GM23338 (cell line): Measurements from ENCODE around the gene XPR1. TPM values are rescaled to one million over a fixed set of nuclear protein-coding genes. Genes with fewer than 3 reads are reported as not detected.

Experiments used
- ATAC-seq: fragments of 200-7000 bp; cut with Tn5 transposase; 3 replicates; pipeline ENCODE4 v1.9.1; 2020
- DNase-seq: peaks from one replicate; pipeline ENCODE4 v3.0.0-alpha.2; 2015; ENCODE audit warnings: low spot score
- H2AFZ ChIP-seq: fragments of 200-600 bp; sonication (generic); 2 replicates; pipeline ENCODE4 v1.8.0; 2016; ENCODE audit warnings: antibody characterized with exemption, mild to moderate bottlenecking, moderate library complexity
- H3F3A ChIP-seq: fragments of 200-600 bp; sonication (generic); replicated peaks from 2 replicates; pipeline ENCODE4 v1.8.0; 2017; ENCODE audit warnings: antibody characterized with exemption, mixed run types, low read depth
- H3K27ac ChIP-seq: fragments of 200-600 bp; sonication (generic); 2 replicates; pipeline ENCODE4 v1.6.1; 2016; ENCODE audit warnings: low read depth
- H3K27me3 ChIP-seq: fragments of 200-600 bp; sonication (generic); 2 replicates; pipeline ENCODE4 v1.8.0; 2016; ENCODE audit warnings: mild to moderate bottlenecking, mixed run types, moderate library complexity; ENCODE audit not compliant: insufficient read depth
- H3K36me3 ChIP-seq: fragments of 200-600 bp; sonication (generic); 2 replicates; pipeline ENCODE4 v1.8.0; 2016; ENCODE audit warnings: mild to moderate bottlenecking; ENCODE audit not compliant: insufficient read depth
- H3K4me1 ChIP-seq: fragments of 200-600 bp; sonication (generic); 2 replicates; pipeline ENCODE4 v1.8.0; 2016; ENCODE audit warnings: mild to moderate bottlenecking, moderate library complexity; ENCODE audit not compliant: insufficient read depth
- H3K4me2 ChIP-seq: fragments of 200-600 bp; sonication (generic); 2 replicates; pipeline ENCODE4 v1.7.1; 2017; ENCODE audit warnings: mixed run types
- H3K4me3 ChIP-seq: fragments of 200-600 bp; sonication (generic); 2 replicates; pipeline ENCODE4 v1.6.1; 2016; ENCODE audit warnings: mixed run types
- H3K79me2 ChIP-seq: fragments of 200-600 bp; sonication (generic); replicated peaks from 2 replicates; pipeline ENCODE4 v1.8.0; 2017; ENCODE audit warnings: mild to moderate bottlenecking; ENCODE audit not compliant: insufficient read depth
- H3K9me2 ChIP-seq: fragments of 200-600 bp; sonication (generic); 2 replicates; pipeline ENCODE4 v1.8.0; 2017; ENCODE audit not compliant: insufficient read depth
- H4K20me1 ChIP-seq: fragments of 200-600 bp; sonication (generic); replicated peaks from 2 replicates; pipeline ENCODE4 v1.8.0; 2017; ENCODE audit warnings: mild to moderate bottlenecking; ENCODE audit not compliant: insufficient read depth
- H3K27ac Mint-ChIP-seq: 2 replicates; pipeline ENCODE4 v1.8.0; 2020; ENCODE audit warnings: inconsistent platforms, mild to moderate bottlenecking, moderate library complexity, mixed read lengths
- H3K27me3 Mint-ChIP-seq: 3 replicates; pipeline ENCODE4 v1.8.0; 2022; ENCODE audit warnings: low read depth, mild to moderate bottlenecking, moderate library complexity, mixed read lengths, inconsistent platforms; ENCODE audit not compliant: insufficient read depth, poor library complexity
- H3K36me3 Mint-ChIP-seq: 3 replicates; pipeline ENCODE4 v1.8.0; 2021; ENCODE audit warnings: low read depth, mild to moderate bottlenecking, inconsistent platforms, moderate library complexity, mixed read lengths
- H3K4me1 Mint-ChIP-seq: 3 replicates; pipeline ENCODE4 v1.8.0; 2020; ENCODE audit warnings: mild to moderate bottlenecking, inconsistent platforms, mixed read lengths
- H3K4me3 Mint-ChIP-seq: 3 replicates; pipeline ENCODE4 v1.8.0; 2021; ENCODE audit warnings: moderate library complexity, mild to moderate bottlenecking, inconsistent platforms, mixed read lengths
- H3K9me3 Mint-ChIP-seq: 3 replicates; pipeline ENCODE4 v1.8.0; 2020; ENCODE audit warnings: moderate library complexity, mild to moderate bottlenecking, inconsistent platforms, mixed read lengths
- CREB1 ChIP-seq: fragments of 250-450 bp; sonication (Bioruptor Pico); IDR thresholded peaks from 2 replicates; pipeline ENCODE4 v1.5.0; 2020; ENCODE audit warnings: low read depth, mild to moderate bottlenecking, moderate library complexity
- EZH2 ChIP-seq: fragments of 200-600 bp; sonication (generic); IDR thresholded peaks from one replicate; pipeline ENCODE4 v1.8.0; 2017; ENCODE audit warnings: antibody characterized with exemption, mild to moderate bottlenecking, low read depth; ENCODE audit not compliant: unreplicated experiment
- JUNB ChIP-seq: IDR thresholded peaks from one replicate; pipeline ENCODE4 v1.6.1; 2016; ENCODE audit warnings: antibody characterized with exemption; ENCODE audit not compliant: unreplicated experiment
- ZNF114 ChIP-seq: fragments of 250-450 bp; sonication (Bioruptor Pico); IDR thresholded peaks from 2 replicates; pipeline ENCODE4 v1.5.0; 2020; ENCODE audit warnings: mild to moderate bottlenecking, moderate library complexity
- polyA plus RNA-seq: library from polyadenylated mRNA; unstranded; fragments of >200 nt; fragmentation: Nextera tagmentation; extraction: Ambion mirVana; gene quantifications from 2 replicates; pipeline ENCODE4 v1.2.1, GENCODE V29; 2016
- total RNA-seq: library from RNA; depleted of rRNA; stranded (reverse); fragments of >200 nt; shearing (Covaris generic); gene quantifications from 2 replicates; pipeline ENCODE4 v1.2.3, GENCODE V29; 2014
- TF ChIP-seq, protein P1 (sequence below): IDR thresholded peaks from 2 replicates; pipeline ENCODE4 v1.6.1; 2016; ENCODE audit warnings: antibody characterized with exemption
- TF ChIP-seq, protein P2 (sequence below): IDR thresholded peaks from one replicate; pipeline ENCODE4 v1.6.1; 2018; ENCODE audit warnings: antibody characterized with exemption; ENCODE audit not compliant: unreplicated experiment

XPR1 gene
- total and polyA plus RNA-seq, 2 experiments from 2014 or later = 9.3 to 38.1 TPM

DNA sequence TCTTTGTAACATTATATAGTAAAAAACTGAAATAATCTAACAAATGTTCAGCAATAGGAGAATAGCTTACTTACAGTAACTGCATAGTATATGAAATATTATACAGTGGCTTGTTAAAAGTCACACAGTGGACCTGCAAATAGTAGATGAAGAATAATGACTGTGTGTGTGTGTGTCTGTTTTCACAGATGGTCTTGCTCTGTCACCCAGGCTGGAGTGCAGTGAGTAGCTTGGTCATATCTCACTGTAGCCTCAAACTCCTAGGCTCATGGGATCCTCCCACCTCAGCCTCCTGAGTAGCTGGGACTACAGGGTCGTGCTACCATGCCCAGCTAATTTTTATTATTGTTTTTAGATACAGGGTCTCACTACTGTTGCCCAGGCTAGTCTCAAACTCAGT lies 213.5 kb downstream of the XPR1 start:
- no peaks in the 10 kb centered on the region for H4K20me1 ChIP-seq
- no peaks in the 10 kb centered on the region for H3K9me2 ChIP-seq
- no peak overlapping the region for H3K27ac ChIP-seq
- no peaks in the 10 kb centered on the region for H3K36me3 ChIP-seq
- H3K4me1 Mint-ChIP-seq = peaks cover 8% of the 10 kb centered on the region
- H3K4me3 Mint-ChIP-seq = no peak overlapping the region
- H3K79me2 ChIP-seq = no peaks in the 10 kb centered on the region
- H2AFZ ChIP-seq = no peak overlapping the region
- peaks cover 2% of the 10 kb centered on the region for H3K27me3 Mint-ChIP-seq
- DNase-seq (no peak), ATAC-seq (no peak)
- no peak overlapping the region for H3K4me3 ChIP-seq
- H3K36me3 Mint-ChIP-seq = no peaks in the 10 kb centered on the region
- H3K4me2 ChIP-seq = no peak overlapping the region
- no peaks in the 10 kb centered on the region for H3K9me3 Mint-ChIP-seq
- TF ChIP-seq, protein P1, sequence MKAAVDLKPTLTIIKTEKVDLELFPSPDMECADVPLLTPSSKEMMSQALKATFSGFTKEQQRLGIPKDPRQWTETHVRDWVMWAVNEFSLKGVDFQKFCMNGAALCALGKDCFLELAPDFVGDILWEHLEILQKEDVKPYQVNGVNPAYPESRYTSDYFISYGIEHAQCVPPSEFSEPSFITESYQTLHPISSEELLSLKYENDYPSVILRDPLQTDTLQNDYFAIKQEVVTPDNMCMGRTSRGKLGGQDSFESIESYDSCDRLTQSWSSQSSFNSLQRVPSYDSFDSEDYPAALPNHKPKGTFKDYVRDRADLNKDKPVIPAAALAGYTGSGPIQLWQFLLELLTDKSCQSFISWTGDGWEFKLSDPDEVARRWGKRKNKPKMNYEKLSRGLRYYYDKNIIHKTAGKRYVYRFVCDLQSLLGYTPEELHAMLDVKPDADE = no peak
- no peak for TF ChIP-seq EZH2
- no peaks in the 10 kb centered on the region for H3F3A ChIP-seq
- H3K27me3 ChIP-seq = no peaks in the 10 kb centered on the region
- no peaks in the 10 kb centered on the region for H3K4me1 ChIP-seq
- H3K27ac Mint-ChIP-seq = no peak overlapping the region

DNA sequence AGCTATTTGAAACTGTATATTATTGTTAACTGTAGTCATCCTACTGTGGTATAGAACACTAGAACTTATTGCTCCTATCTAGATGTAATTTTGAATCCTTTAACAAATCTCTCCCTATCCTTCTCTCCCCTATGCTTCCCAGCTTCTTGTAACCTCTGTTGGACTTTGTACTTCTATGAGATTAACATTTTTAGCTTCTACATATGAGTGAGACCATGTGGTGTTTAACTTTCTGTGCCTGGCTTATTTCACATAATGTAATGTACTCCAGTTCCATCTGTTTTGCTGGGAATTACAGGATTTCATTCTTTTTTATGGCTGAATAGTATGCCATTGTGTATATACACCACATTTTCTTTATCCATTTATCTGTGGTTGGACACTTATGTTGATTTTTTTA lies 216.4 kb downstream of the XPR1 start:
- ATAC-seq (no peak), DNase-seq (no peak)
- H3F3A ChIP-seq = no peaks in the 10 kb centered on the region
- Mint-ChIP-seq H3K4me1 (peaks cover under 1% of the 10 kb centered on the region; the same call in 1 of the 3 replicates), H3K4me3 (no peak overlapping the region), H3K9me3 (no peaks in the 10 kb centered on the region), H3K27ac (no peak overlapping the region), H3K27me3 (no peaks in the 10 kb centered on the region), H3K36me3 (no peaks in the 10 kb centered on the region)
- no peak overlapping the region for H3K4me2 ChIP-seq
- H3K36me3 ChIP-seq = no peaks in the 10 kb centered on the region
- no peak for TF ChIP-seq ZNF114 (CRISPR knock-in tag)
- no peak overlapping the region for H2AFZ ChIP-seq
- no peak overlapping the region for H3K4me3 ChIP-seq
- no peaks in the 10 kb centered on the region for H3K79me2 ChIP-seq
- no peaks in the 10 kb centered on the region for H3K27me3 ChIP-seq
- H3K4me1 ChIP-seq = no peaks in the 10 kb centered on the region
- H3K9me2 ChIP-seq = no peaks in the 10 kb centered on the region
- no peaks in the 10 kb centered on the region for H4K20me1 ChIP-seq
- no peak overlapping the region for H3K27ac ChIP-seq

DNA sequence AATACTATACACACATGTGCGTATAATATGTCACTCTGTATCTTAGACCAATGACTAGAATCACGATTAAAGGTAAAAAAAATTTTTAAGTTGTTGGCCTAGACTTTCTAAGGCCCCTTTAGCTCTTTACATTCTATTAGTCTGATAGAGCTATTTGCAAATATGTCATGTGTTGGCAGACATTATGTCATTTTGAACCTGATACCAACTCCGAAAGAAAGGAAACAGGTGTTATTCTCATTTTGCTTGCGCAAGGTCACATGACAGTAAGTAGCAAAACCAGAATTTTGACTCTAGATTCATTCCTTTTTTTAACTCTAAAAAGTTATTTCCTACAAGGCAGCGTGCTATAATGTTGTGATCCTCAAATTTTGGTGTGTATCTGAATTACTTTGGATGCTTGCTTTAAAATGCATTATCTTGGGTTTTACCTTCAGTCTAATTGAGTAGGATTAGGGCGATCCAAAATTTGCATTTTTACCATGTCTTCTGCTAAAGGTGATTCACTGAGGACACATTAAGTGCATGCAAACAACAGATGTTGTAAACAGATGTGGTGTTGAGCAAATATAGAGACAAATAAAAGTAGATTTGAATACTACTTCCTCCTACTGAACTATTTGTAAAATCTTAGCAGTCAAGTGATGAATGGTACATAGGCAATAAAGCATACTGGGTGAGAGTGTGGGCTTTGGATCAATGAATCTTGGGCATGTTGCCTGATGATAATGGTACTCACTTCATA lies 217.4 kb downstream of the XPR1 start:
- Histone ChIP-seq H3K27ac (no peak overlapping the region), H2AFZ (no peak overlapping the region), H3K36me3 (no peaks in the 10 kb centered on the region), H4K20me1 (no peaks in the 10 kb centered on the region), H3F3A (no peaks in the 10 kb centered on the region), H3K4me2 (no peak overlapping the region), H3K79me2 (no peaks in the 10 kb centered on the region), H3K4me3 (no peak overlapping the region), H3K27me3 (no peaks in the 10 kb centered on the region), H3K4me1 (peaks cover 5% of the 10 kb centered on the region; the same call in 1 of the 2 replicates), H3K9me2 (no peaks in the 10 kb centered on the region)
- Mint-ChIP-seq H3K4me1 (peaks cover 11% of the 10 kb centered on the region), H3K27me3 (no peaks in the 10 kb centered on the region), H3K9me3 (no peaks in the 10 kb centered on the region), H3K4me3 (no peak overlapping the region), H3K27ac (no peak overlapping the region), H3K36me3 (no peaks in the 10 kb centered on the region)
- no peak for ATAC-seq
- TF ChIP-seq JUNB (no peak), CREB1 (CRISPR knock-in tag) (no peak), ZNF114 (CRISPR knock-in tag) (no peak)
- TF ChIP-seq, protein P1 = no peak
- TF ChIP-seq, protein P2, sequence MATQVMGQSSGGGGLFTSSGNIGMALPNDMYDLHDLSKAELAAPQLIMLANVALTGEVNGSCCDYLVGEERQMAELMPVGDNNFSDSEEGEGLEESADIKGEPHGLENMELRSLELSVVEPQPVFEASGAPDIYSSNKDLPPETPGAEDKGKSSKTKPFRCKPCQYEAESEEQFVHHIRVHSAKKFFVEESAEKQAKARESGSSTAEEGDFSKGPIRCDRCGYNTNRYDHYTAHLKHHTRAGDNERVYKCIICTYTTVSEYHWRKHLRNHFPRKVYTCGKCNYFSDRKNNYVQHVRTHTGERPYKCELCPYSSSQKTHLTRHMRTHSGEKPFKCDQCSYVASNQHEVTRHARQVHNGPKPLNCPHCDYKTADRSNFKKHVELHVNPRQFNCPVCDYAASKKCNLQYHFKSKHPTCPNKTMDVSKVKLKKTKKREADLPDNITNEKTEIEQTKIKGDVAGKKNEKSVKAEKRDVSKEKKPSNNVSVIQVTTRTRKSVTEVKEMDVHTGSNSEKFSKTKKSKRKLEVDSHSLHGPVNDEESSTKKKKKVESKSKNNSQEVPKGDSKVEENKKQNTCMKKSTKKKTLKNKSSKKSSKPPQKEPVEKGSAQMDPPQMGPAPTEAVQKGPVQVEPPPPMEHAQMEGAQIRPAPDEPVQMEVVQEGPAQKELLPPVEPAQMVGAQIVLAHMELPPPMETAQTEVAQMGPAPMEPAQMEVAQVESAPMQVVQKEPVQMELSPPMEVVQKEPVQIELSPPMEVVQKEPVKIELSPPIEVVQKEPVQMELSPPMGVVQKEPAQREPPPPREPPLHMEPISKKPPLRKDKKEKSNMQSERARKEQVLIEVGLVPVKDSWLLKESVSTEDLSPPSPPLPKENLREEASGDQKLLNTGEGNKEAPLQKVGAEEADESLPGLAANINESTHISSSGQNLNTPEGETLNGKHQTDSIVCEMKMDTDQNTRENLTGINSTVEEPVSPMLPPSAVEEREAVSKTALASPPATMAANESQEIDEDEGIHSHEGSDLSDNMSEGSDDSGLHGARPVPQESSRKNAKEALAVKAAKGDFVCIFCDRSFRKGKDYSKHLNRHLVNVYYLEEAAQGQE = no peak
- no peak for DNase-seq
